Measurements from ENCODE around the gene LDLRAD4.

The LDLRAD4 gene

GRCh38 chr18:13206301-13206700 is 12.3 kb upstream of the LDLRAD4 start:
- DNase-seq: no peak

DNA sequence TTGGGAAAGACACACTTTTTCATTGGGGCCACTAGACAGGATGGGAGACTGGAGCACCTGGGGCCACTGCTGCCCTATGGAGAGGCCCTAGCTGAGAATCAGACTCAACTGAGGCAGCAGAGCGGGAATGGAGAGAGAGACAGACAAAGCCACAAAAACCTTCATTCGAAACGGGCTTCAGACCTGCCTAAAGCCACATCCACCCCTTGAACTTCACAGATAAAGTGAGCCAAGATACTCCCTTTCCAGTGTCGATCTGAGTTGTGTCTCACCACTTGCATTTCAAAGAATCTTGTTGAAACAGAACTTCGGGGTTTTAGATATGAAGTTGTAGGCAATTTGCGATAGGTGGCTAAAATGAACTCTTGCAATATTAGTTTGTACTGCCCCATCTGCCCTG is 11.3 kb upstream of the LDLRAD4 start:
- no peak for DNase-seq

DNA sequence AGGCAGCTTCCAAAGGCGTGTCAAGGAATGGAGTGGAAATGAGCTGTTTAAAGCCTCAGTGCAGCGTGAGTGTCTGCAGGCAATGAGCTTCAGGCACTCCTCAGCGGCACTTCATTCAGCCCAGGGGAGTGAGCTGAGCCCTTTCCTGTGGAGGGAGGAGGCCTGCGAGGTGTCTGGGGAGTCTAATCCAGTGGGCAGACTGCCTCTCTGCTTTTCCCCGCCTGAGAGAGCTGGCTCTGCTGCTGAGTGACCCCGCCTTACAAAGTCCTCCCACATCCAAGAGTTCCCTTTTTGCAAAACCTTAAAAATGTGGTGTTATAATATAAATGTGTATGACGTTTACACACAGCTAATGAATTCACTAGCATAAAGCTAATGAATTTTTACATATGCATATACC is 7.0 kb upstream of the LDLRAD4 start:
- DNase-seq: no peak

DNA sequence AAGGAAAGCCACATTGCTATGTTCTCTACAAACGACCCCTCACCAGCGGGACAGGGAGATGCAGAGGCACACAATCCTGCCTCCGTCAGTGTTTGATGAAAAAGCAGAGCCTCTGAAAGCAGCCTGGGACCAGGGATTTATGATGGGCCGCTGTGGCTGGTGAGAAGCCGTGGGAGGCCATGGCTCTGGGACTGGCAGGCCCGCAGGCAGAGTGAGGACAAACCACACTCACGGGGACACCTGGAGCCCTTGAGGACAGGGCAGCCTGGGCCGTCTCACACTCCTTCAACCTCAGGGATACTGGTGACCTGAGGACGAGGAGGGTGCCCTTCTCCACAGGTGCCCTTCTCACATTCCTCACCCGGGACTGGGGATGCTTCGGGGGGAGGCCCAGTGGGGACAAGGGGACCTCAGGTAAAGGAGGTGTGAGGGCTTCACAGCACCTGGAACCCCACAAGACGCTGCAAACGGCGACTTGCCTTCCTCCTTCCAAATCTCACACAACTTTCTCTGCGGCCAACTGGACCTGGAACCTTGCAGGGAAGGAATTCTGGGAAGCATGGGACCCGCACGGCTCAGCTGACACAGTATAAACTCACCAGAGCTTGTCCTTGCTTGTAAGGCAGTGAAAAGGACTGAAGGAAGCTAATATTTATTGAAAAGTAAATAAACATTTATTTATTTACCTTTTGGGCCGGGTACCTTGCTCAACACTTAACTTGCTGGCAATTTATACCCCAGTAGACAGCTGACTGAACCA is 5.3 kb upstream of the LDLRAD4 start:
- no peak for DNase-seq

- no peak for DNase-seq
These were observed 4.0 kb upstream of the LDLRAD4 start for GRCh38 chr18:13214609-13215008.

GRCh38 chr18:13216092-13216582 is 2.4 kb upstream of the LDLRAD4 start:
- peak; percentile 61 for DNase-seq

DNA sequence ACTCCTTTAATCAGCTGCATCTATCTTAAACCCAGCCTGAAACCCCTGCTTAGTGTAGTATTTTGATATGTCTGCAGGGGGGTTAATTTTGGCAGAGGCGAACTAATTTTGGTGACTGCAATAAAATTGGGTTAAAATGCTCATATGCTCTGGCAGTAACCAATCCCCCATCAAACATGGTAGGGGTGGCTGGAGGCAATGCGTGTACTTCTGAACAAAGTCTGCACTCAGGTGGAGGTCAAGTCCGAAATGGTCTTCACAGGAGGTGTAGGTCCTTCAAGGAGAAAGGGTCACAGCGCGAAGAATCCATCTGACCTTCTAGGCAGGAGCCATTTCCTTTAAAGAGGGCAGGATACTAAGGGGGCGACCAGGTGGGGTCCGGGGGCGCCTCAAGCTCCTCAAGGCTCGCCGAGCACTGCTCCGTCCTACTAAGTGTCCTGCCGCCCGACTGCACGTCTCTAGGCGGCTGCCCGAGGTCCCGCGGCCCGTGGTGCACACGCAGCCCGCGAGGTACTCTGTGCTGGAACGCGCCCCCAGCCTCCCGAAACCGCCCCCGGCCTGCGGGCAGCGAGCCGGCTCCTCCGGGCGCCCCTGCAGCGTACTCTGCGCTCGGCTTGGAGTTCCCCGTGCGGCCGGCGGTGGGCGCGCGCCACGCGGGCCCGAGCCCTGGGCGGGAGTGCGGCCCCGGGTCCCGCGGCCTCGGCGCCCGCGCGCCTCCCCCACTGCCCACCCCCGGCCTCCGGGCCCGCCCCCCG is 1.7 kb upstream of the LDLRAD4 start:
- no peak for DNase-seq

DNA sequence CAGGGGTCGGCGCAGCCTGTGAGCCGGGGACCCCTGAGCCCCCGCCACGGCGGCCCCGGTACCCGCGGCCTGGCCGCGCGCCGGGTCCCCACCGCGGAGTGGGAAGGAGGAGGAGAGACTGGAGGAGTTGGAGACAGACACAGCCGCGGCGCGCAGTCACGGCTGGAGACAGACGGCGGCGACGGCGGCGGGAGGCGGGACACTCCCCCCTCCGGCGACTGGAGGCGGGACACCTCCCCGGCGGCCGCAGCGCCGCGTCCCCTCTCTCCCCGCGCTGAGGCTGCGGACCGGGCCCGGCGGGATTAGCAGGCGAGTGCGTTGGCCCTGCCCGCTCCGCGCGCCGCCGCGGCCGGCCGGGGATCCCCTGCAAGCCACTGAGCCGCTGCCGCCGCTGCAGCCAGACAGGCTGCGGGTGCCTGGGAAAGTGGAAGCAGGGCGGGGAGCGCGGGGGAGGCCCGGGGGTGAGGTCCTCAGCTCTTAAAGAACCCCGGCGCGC is 1.0 kb upstream of the LDLRAD4 start:
- DNase-seq: no peak

- no peak for DNase-seq
These were observed 591 bp upstream of the LDLRAD4 start for GRCh38 chr18:13217971-13218367.

- DNase-seq: no peak
These were observed 437 bp downstream of the LDLRAD4 start for GRCh38 chr18:13218997-13219396.

DNA sequence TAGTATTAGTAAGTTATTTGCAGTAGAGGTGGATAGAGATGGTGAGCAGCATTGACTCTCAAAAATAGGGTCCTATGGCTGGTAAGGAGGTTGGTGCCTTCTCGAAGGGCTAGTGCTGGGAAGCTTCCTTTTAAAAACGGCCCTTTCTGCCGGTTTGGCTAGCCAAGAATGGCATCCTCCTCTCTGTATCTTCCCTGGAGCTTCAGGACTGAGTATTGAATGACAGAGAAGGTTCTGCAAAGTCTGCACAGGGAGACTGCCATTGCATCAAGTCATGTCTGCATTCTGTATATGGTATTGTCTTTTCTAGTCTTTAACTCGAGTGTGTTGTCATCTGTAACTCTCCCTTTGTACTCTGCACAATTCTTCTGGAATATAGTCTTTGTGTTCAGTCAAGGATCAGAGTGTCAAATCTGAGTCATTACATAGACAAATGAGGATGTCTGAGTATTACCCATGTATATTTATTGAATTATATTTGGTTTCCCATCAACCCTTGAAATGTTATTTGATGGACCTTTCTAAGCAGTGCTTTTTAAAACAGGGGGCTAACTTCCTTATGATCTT is 1.1 kb downstream of the LDLRAD4 start:
- no peak for DNase-seq

DNA sequence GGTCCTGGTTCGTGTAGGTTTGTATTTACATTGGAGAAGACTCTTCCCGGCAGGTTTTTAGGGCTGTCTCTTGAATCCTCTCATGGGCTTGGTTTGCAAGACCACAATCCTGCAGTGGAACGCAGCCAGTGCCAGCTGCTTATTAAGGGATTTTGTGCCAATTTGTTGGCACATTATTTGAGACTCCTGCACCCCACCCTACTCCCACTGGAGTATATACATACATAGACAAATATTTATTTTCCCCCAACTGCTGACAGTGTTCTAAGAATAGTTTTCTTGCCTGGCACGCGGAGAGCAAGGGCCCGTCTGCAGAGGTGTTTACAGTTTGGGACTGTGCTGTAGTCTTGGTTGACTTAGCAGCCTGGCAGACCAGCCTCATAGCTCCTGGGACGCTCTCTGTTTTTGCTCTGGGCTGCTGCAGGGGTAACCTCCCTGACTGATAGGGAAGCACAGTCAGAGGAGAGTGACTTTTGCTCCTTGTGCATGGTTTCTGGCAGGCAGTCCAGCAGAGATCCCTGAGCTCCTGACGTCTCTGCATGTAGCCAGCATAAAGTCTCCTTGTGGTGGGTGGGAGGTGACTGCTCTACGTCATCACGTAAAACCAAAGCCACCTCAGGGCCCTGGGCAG is 1.9 kb downstream of the LDLRAD4 start:
- no peak for DNase-seq

GRCh38 chr18:13221869-13222855 is 3.6 kb downstream of the LDLRAD4 start:
- DNase-seq: peak; percentile 79

GRCh38 chr18:13222856-13223281 is 4.3 kb downstream of the LDLRAD4 start:
- peak; percentile 94 for DNase-seq

DNA sequence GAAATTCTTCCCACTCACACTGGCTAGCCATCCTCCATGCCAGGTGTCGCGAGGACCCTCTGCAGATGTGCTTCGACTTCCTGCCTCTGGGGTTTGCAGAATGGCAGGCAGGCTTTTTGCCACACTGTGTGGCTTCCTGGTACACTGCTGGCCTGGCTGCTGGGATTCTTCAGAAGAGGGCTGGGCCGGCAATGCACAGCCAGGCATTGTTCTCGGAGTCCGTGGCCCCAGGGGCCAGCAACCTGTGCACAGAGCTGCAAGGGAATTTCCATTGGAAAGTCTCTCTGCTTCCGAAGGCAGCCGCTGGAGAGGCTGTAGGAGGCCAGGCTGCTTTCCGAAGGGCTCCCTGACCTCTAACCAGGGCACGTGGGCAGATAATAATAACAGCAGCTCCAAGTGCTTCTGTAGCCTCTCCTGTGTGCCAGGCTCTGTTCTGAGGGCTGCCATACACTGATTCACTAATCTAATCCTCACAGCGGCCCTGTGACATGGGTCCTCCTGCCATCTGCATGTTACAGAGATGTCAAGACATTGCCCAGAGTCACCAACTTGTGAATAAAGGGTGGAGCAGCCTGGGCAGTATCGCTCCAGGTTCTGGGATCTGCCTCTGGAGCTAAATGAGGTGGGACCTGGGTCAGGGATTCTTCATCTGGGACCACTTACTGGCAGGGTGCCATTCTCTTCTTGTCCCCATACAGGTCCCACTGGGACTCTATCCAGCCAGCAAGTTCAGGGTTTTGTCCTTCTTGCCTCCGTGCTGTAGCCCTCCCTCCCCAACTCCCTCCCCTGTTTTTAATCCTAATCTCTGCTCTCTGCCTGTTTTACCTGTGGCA is 5.0 kb downstream of the LDLRAD4 start:
- no peak for DNase-seq

DNA sequence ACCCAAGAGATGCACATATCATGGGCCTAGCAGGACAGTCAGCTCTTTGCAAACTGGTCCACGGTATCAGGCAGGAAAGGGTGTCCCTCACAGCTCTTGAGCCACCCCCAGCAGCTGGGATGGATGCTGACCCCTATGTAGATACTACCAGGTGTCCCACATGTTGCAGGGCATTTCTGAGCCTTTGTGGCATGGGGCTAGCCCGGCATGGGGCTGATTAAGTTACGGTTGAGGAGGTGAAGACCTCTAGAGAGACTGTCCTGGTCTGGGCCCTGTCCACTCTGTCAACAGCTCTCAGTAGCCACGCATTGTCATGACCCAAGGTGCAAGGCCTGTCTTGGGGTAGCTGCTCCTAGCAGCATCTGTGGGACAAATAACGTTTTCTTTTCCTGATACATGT is 6.7 kb downstream of the LDLRAD4 start:
- no peak for DNase-seq

GRCh38 chr18:13226533-13227144 is 8.1 kb downstream of the LDLRAD4 start:
- DNase-seq: no peak

- DNase-seq: no peak
These were observed 9.3 kb downstream of the LDLRAD4 start for GRCh38 chr18:13227910-13228309.

- DNase-seq: no peak
These were observed 10.6 kb downstream of the LDLRAD4 start for GRCh38 chr18:13229001-13229671.

- no peak for DNase-seq
These were observed 12.6 kb downstream of the LDLRAD4 start for GRCh38 chr18:13231151-13231550.

Data from NCI-H1105 (cell line).